ENCODE measurements around the gene CLK2.
"Not testable (repeated sequence)": the region's sequence is repeated elsewhere in the genome, so short reads cannot be mapped to it uniquely, and the experiment has no call there.

The CLK2 gene

GRCh38 chr1:155236451-155236850, 36.9 kb downstream of the CLK2 start:
- peak; percentile 54 for DNase-seq

GRCh38 chr1:155235375-155235774, 37.9 kb downstream of the CLK2 start:
- not testable (repeated sequence) for DNase-seq

- not testable (repeated sequence) for DNase-seq
These were observed 39.8 kb downstream of the CLK2 start for GRCh38 chr1:155233502-155233901.

- not testable (repeated sequence) for DNase-seq
These were observed 41.0 kb downstream of the CLK2 start for GRCh38 chr1:155232001-155232978.

- not testable (repeated sequence) for DNase-seq
These were observed 42.0 kb downstream of the CLK2 start for GRCh38 chr1:155231302-155231701.

GRCh38 chr1:155228096-155228427, 45.2 kb downstream of the CLK2 start:
- DNase-seq = no peak

DNA sequence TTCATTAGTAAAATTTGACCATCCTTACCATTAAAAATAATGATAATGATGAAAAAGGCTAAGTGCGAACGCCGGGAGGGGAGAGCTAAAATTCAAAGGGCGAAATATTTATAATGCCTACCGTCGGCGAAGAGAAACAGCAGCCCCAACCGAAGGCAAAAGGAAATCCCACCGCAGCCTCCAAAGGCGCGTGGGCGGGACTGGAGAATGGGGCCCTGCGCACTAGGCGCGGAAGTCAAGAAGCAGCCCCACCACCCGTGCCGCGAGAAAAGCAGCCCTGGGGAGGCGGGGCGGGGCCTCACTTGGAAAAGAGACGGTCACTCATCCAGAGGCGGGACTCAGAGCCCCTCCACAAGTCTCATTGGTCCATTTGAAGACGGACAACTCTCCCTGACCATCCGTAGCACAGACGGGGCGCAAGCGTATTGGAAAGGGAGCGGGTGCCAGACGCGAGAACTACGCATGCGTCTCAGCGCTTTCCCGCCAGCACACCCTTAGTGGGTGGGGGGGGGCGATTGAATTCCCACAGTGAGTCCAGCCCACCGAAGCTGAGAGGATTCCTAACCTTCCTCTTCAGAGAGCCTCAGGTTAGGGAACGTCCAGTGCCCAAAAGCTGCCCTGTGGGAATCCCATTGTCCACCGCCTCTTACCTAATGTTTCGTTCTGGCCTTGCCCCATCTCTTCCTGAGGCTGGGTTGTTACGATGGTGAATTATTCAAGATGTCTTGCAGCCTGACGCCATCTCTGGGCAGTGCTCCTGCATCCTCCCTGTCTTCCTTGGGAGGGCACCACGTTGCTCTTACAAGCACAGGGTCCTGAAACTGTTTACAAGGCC, 45.8 kb downstream of the CLK2 start:
- DNase-seq = peak; percentile 99

- DNase-seq = peak; percentile 47
These were observed 46.4 kb downstream of the CLK2 start for GRCh38 chr1:155226910-155227260.

DNA sequence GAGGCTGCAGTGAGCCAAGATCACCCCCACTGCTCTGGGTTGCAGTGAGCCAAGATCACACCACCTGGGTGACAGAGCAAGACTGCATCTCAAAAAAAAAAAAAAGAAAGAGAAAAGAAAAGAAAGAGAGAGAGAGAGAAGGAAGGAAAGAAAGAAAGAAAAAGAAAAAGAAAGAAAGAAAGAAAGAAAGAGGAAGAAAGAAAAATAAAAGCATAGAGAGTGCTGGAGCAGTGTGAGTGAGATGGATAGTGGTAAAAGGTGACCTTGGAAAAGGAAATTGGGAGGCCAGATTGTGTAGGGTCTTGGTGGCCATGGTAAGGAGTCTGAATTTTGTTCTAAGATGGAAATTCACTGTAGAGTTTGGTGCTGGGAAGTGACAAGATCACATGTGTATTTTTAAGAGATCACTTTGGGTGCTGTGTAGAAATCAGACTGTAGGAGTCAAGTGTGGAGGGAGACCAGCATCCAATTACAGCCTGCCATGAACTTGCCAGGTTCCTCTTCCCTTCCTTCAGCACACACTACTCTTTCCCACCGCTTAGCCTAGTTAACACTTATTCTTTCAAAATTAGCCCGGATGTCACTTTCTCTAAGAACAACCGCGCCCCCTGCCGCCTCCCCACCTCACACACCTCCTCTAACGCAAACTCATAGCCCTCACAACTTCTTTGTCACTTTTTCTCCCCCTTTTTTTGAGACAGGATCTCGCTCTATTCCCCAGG, 47.0 kb downstream of the CLK2 start:
- peak; percentile 87 for DNase-seq

DNA sequence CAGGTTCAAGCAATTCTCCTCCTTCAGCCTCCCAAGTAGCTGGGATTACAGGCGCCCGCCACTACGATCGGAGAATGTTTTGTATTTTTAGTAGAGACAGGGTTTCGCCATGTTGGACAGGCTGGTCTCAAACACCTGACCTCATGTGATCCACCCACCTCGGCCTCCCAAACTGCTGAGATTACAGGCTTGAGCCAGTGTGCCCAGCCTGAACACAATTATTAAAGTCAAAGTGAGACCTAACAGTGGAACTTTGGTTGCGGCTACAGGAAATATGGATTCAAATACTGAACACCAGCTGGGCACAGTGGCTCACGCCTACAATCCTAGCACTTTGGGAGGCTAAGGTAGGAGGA, 47.9 kb downstream of the CLK2 start:
- DNase-seq = not testable (repeated sequence)

DNA sequence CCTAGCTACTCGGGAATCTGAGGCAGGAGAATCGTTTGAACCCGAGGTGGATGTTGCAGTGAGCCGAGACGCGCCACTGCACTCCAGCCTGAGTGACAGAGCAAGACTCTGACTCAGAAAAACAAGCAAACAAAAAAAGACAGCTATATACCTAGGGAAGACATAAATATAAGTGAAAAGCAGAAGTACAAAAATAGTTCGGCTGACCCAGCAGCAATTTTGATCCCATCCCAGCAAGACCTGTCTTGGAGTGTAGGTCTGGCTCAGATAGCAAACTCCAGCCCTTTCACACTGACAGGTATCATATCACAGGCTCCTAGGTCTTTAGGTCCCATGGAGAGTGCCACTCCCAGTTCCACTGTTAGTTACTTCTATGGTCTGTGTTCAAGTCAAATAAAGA, 50.3 kb downstream of the CLK2 start:
- peak; percentile 78 for DNase-seq

GRCh38 chr1:155220211-155220965, 52.9 kb downstream of the CLK2 start:
- not testable (repeated sequence) for DNase-seq

DNA sequence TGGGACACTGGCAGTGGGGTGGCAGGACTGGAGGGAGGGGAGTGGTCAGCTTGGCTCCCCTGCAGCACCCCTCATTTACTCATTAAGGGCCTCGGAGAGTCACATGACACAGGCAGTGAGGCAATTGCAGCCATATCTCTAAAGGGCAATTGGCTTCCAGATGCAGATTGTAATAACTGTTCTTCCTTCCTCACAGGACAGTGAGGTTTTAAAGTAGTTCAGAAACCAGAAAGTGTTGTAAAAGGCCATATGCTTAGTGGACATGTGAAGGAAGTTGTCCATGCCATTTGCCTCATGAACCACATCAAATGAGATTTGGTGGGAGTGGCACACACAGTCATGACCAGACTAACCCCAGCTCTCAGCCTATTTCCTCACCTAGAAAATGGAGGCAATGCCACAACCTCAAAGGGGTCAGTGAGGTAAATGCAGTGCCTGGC, 53.7 kb downstream of the CLK2 start:
- DNase-seq = peak; percentile 84

- peak; percentile 67 for DNase-seq
These were observed 54.3 kb downstream of the CLK2 start for GRCh38 chr1:155218854-155219591.

GRCh38 chr1:155214702-155215101, 58.6 kb downstream of the CLK2 start:
- DNase-seq = not testable (repeated sequence)

All from MV-4-11 (cell line).